LNCAP (cell line): Measurements from ENCODE around the gene CATSPERZ.
A peak's percentile ranks its signal among the peaks of the same experiment; 100 is the strongest.

Experiments
- CTCF ChIP-seq: fragments of 450-650 bp; IDR thresholded peaks from 2 replicates; pipeline ENCODE4 v1.5.1; 2017; ENCODE audit warnings: mild to moderate bottlenecking

CATSPERZ gene

GRCh38 chr11:64342869-64343745 lies 42.9 kb downstream of the CATSPERZ start:
- no peak for TF ChIP-seq CTCF

- TF ChIP-seq CTCF, result peak; percentile 38; the same call in 1 of the 2 replicates
These were observed 43.8 kb downstream of the CATSPERZ start for GRCh38 chr11:64343767-64344559.

GRCh38 chr11:64344787-64345186 lies 44.6 kb downstream of the CATSPERZ start:
- TF ChIP-seq CTCF, result no peak

GRCh38 chr11:64347193-64347867 lies 47.2 kb downstream of the CATSPERZ start:
- no peak for TF ChIP-seq CTCF

- no peak for TF ChIP-seq CTCF
These were observed 48.3 kb downstream of the CATSPERZ start for GRCh38 chr11:64348383-64349024.

- TF ChIP-seq CTCF, result no peak
These were observed 48.8 kb downstream of the CATSPERZ start for GRCh38 chr11:64349025-64349387.

GRCh38 chr11:64349404-64349803 lies 49.2 kb downstream of the CATSPERZ start:
- no peak for TF ChIP-seq CTCF
